Muscle layer of colon (tissue), 2 donors: ENCODE data around the gene TRIOBP.

Experiments used
- H3K27ac ChIP-seq: one replicate; pipeline ENCODE4 v1.7.0; 2013; ENCODE audit warnings: low read depth, mild to moderate bottlenecking, low read length, moderate library complexity
- H3K27me3 ChIP-seq, 2 donors: one replicate each; pipeline ENCODE4 v1.7.0; 2013; ENCODE audit warnings: low read length in 2 of 2, mild to moderate bottlenecking in 2 of 2; ENCODE audit not compliant: insufficient read depth in 2 of 2, control insufficient read depth in 1 of 2
- H3K36me3 ChIP-seq: one replicate; pipeline ENCODE4 v1.7.0; 2013; ENCODE audit warnings: mild to moderate bottlenecking, low read length; ENCODE audit not compliant: insufficient read depth
- H3K4me1 ChIP-seq: one replicate; pipeline ENCODE4 v1.7.0; 2013; ENCODE audit warnings: mild to moderate bottlenecking, low read length; ENCODE audit not compliant: insufficient read depth
- H3K4me3 ChIP-seq, 2 donors: one replicate each; pipeline ENCODE4 v1.7.0; 2013; ENCODE audit warnings: low read length in 2 of 2, low read depth in 1 of 2, mild to moderate bottlenecking in 1 of 2, moderate library complexity in 1 of 2
- H3K9ac ChIP-seq: one replicate; pipeline ENCODE4 v1.7.0; 2013; ENCODE audit warnings: low read length
- H3K9me3 ChIP-seq: one replicate; pipeline ENCODE4 v1.7.0; 2013; ENCODE audit warnings: mild to moderate bottlenecking, low read length
- donor health status: abdominal sarcoma.
- donor health status: Adenocarcinoma of cecum.

The TRIOBP gene

GRCh38 chr22:37749226-37749625, 52.4 kb downstream of the TRIOBP start:
- Histone ChIP-seq H3K4me3 (no peak overlapping the region), H3K36me3 (no peaks in the 10 kb centered on the region), H3K27me3 (no peaks in the 10 kb centered on the region), H3K9me3 (no peaks in the 10 kb centered on the region), H3K27ac (peak overlapping the region; percentile 24), H3K4me1 (peaks cover 82% of the 10 kb centered on the region), H3K9ac (no peak overlapping the region)

GRCh38 chr22:37749831-37750595, 53.2 kb downstream of the TRIOBP start:
- peak overlapping the region; percentile 61 for H3K27ac ChIP-seq
- H3K36me3 ChIP-seq, result peaks cover 6% of the 10 kb centered on the region
- no peak overlapping the region for H3K4me3 ChIP-seq
- H3K9me3 ChIP-seq, result no peaks in the 10 kb centered on the region
- H3K9ac ChIP-seq, result no peak overlapping the region
- H3K4me1 ChIP-seq, result peaks cover 74% of the 10 kb centered on the region
- no peaks in the 10 kb centered on the region for H3K27me3 ChIP-seq

GRCh38 chr22:37750596-37751162, 53.8 kb downstream of the TRIOBP start:
- H3K9ac ChIP-seq, result no peak overlapping the region
- no peaks in the 10 kb centered on the region for H3K9me3 ChIP-seq
- no peak overlapping the region for H3K4me3 ChIP-seq
- peaks cover 13% of the 10 kb centered on the region for H3K36me3 ChIP-seq
- H3K27me3 ChIP-seq, result no peaks in the 10 kb centered on the region
- H3K4me1 ChIP-seq, result peaks cover 68% of the 10 kb centered on the region
- H3K27ac ChIP-seq, result peak overlapping the region; percentile 93

- H3K4me1 ChIP-seq, result peaks cover 68% of the 10 kb centered on the region
- H3K9me3 ChIP-seq, result no peaks in the 10 kb centered on the region
- H3K9ac ChIP-seq, result peak overlapping the region; percentile 55
- H3K27me3 ChIP-seq, result no peaks in the 10 kb centered on the region
- peak overlapping the region; percentile 93 for H3K27ac ChIP-seq
- H3K4me3 ChIP-seq, result peak overlapping the region in 1 of 2 donors; percentile 48
- H3K36me3 ChIP-seq, result peaks cover 22% of the 10 kb centered on the region
Observed at GRCh38 chr22:37751449-37752188, 54.8 kb downstream of the TRIOBP start.

- Histone ChIP-seq H3K36me3 (peaks cover 30% of the 10 kb centered on the region), H3K9me3 (no peaks in the 10 kb centered on the region), H3K27ac (peak overlapping the region; percentile 93), H3K4me1 (peaks cover 63% of the 10 kb centered on the region), H3K9ac (peak overlapping the region; percentile 55), H3K4me3 (peak overlapping the region in 1 of 2 donors; percentile 48), H3K27me3 (no peaks in the 10 kb centered on the region)
Observed at GRCh38 chr22:37752189-37753087, 55.6 kb downstream of the TRIOBP start.

- H3K27ac ChIP-seq, result peak overlapping the region; percentile 93
- H3K4me3 ChIP-seq, result no peak overlapping the region
- no peaks in the 10 kb centered on the region for H3K27me3 ChIP-seq
- no peaks in the 10 kb centered on the region for H3K9me3 ChIP-seq
- H3K4me1 ChIP-seq, result peaks cover 50% of the 10 kb centered on the region
- peaks cover 43% of the 10 kb centered on the region for H3K36me3 ChIP-seq
- no peak overlapping the region for H3K9ac ChIP-seq
Observed at GRCh38 chr22:37753746-37754145, 56.9 kb downstream of the TRIOBP start.

GRCh38 chr22:37757663-37758062, 60.8 kb downstream of the TRIOBP start:
- Histone ChIP-seq H3K36me3 (peaks cover 59% of the 10 kb centered on the region), H3K4me3 (no peak overlapping the region), H3K9me3 (no peaks in the 10 kb centered on the region), H3K27ac (no peak overlapping the region), H3K27me3 (no peaks in the 10 kb centered on the region), H3K9ac (no peak overlapping the region), H3K4me1 (peaks cover 14% of the 10 kb centered on the region)

- Histone ChIP-seq H3K27ac (no peak overlapping the region), H3K36me3 (peaks cover 66% of the 10 kb centered on the region), H3K9ac (no peak overlapping the region), H3K9me3 (no peaks in the 10 kb centered on the region), H3K4me1 (peaks cover 4% of the 10 kb centered on the region), H3K27me3 (no peaks in the 10 kb centered on the region), H3K4me3 (no peak overlapping the region)
Observed at GRCh38 chr22:37758694-37759093, 61.8 kb downstream of the TRIOBP start.

- Histone ChIP-seq H3K9me3 (no peaks in the 10 kb centered on the region), H3K27ac (no peak overlapping the region), H3K9ac (no peak overlapping the region), H3K4me1 (peaks cover 2% of the 10 kb centered on the region), H3K36me3 (peaks cover 66% of the 10 kb centered on the region), H3K4me3 (no peak overlapping the region), H3K27me3 (no peaks in the 10 kb centered on the region)
Observed at GRCh38 chr22:37759281-37759680, 62.4 kb downstream of the TRIOBP start.

- Histone ChIP-seq H3K4me3 (no peak overlapping the region), H3K27ac (no peak overlapping the region), H3K27me3 (no peaks in the 10 kb centered on the region), H3K9me3 (no peaks in the 10 kb centered on the region), H3K4me1 (peaks cover 9% of the 10 kb centered on the region), H3K36me3 (peaks cover 59% of the 10 kb centered on the region), H3K9ac (no peak overlapping the region)
Observed at GRCh38 chr22:37760152-37760551, 63.3 kb downstream of the TRIOBP start.

- Histone ChIP-seq H3K4me1 (peaks cover 12% of the 10 kb centered on the region), H3K27ac (no peak overlapping the region), H3K9me3 (no peaks in the 10 kb centered on the region), H3K9ac (no peak overlapping the region), H3K36me3 (peaks cover 42% of the 10 kb centered on the region), H3K4me3 (no peak overlapping the region), H3K27me3 (no peaks in the 10 kb centered on the region)
Observed at GRCh38 chr22:37762389-37762836, 65.6 kb downstream of the TRIOBP start.
